ENCODE measurements around the gene RAET1E. TPM values are rescaled to one million over a fixed set of nuclear protein-coding genes. Genes with fewer than 3 reads are reported as not detected.

RAET1E gene
- total and polyA plus RNA-seq, 9 of the 15 experiments (the other 6 are each of a cell fraction or from before 2014, with no cell fraction given): not detected

DNA sequence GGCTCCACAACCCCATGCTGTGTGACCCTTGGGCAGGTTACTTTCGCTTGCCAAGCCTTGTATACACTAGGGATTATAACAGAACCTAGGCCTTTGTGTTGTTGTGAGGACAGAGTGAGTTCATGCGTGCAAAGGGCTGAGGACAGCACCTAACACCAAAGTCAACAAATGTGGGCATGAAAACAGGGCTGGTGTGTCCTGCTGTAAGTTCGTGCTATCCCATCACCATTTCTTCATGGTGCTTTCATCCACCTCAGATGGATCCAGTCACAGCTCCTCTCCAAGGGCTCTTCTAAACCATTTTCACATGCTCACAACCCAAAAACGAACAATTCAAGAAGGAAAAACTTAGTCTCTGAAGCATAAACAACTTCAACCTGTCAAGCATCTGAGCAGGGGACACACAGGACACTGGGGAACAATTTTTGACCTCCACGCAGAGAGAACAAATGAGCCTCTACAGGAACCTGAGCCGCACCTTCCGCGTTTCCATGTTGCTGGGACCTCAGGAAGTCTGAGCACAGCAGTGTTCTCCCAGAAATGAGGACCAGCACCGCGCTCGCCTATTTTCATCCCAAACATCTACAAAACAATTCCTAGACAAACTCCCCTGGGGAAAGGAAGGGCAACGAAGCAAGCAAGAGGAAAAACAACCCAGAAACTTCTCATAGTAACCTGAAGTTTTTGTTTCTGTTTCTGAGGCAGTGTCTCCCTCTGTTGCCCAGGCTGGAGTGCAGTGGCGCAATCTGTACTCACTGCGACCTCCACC is 36.9 kb downstream of the RAET1E start:
- Histone ChIP-seq H3K4me2 (ENCODE audit: insufficient read depth, low read length) (no peak overlapping the region), H3K79me2 (ENCODE audit: control insufficient read depth, insufficient read depth, low read length) (no peaks in the 10 kb centered on the region), H3K36me3 (ENCODE audit: control insufficient read depth, insufficient read depth, low read length) (no peaks in the 10 kb centered on the region), H3K9me1 (ENCODE audit: control insufficient read depth, insufficient read depth, low read length) (no peaks in the 10 kb centered on the region), H4K20me1 (replicated peaks; ENCODE audit: control insufficient read depth, insufficient read depth, low read length) (0 out of 2 replicates have a peak, but pooled peaks cover 3% of the 10 kb centered on the region), H3K27me3 (ENCODE audit: control insufficient read depth in 2 of 2, insufficient read depth in 2 of 2, low read length in 2 of 2) (peaks cover 0 to 13% of the 10 kb centered on the region in 2 experiments; a peak in 3 of 5 replicates), H3K4me3 (no peak overlapping the region), H3K27ac (ENCODE audit: extremely low read depth, low read depth, low read length) (no peak overlapping the region), H3K4me1 (replicated peaks in 1 of 2; ENCODE audit: control insufficient read depth in 2 of 2, insufficient read depth in 2 of 2, low read length in 2 of 2) (peaks cover 16 to 21% of the 10 kb centered on the region in 2 experiments; a peak in 4 of 5 replicates), H3K9me3 (replicated peaks; ENCODE audit: control insufficient read depth, insufficient read depth, low read depth, low read length) (no peaks in the 10 kb centered on the region), H3K9ac (ENCODE audit: insufficient read depth in 1 of 2, low read depth in 2 of 2, low read length in 2 of 2) (peak overlapping the region in 1 of 2 experiments; percentile 17; a peak in 1 of 4 replicates), H2AFZ (ENCODE audit: low read depth, low read length) (no peak overlapping the region)
- in situ Hi-C loops (cut with MboI): no loop called here
- ATAC-seq (no peak), DNase-seq (ENCODE audit: extremely low read depth in 1 of 4, low spot score in 3 of 4) (no peak), FAIRE-seq (no peak)
- ChIA-PET POLR2A (interaction anchor here (0.6 to 1.4 kb wide), 3 partner anchors 10 to 28 kb away, joined by 3 read pairs; no protein-coding TSS in a partner anchor), CTCF (ENCODE audit: low intra/inter-chr PET ratio) (no interaction called here)
- 48% methylated on average over 14 of the region's 14 CpGs for WGBS (ENCODE audit: insufficient coverage, low coverage, missing lambda C conversion rate)
- intact Hi-C loops (cut with micrococcal nuclease): loop anchor here (10.0 kb wide), 1 partner anchor 296 kb away; the partner anchor contains the start of gene GINM1
- BruUV-seq (replicated peaks): no TSS peak
- TF ChIP-seq ZNF121 (CRISPR knock-in tag; conservative IDR thresholded peaks at IDR 0.05): 0 out of 2 replicates have a peak, but pooled peaks have one; percentile 10
- TF ChIP-seq ZNF699 (CRISPR knock-in tag; IDR thresholded peaks at IDR 0.05; ENCODE audit: insufficient replicate concordance): no peak
- TF ChIP-seq, protein P1, sequence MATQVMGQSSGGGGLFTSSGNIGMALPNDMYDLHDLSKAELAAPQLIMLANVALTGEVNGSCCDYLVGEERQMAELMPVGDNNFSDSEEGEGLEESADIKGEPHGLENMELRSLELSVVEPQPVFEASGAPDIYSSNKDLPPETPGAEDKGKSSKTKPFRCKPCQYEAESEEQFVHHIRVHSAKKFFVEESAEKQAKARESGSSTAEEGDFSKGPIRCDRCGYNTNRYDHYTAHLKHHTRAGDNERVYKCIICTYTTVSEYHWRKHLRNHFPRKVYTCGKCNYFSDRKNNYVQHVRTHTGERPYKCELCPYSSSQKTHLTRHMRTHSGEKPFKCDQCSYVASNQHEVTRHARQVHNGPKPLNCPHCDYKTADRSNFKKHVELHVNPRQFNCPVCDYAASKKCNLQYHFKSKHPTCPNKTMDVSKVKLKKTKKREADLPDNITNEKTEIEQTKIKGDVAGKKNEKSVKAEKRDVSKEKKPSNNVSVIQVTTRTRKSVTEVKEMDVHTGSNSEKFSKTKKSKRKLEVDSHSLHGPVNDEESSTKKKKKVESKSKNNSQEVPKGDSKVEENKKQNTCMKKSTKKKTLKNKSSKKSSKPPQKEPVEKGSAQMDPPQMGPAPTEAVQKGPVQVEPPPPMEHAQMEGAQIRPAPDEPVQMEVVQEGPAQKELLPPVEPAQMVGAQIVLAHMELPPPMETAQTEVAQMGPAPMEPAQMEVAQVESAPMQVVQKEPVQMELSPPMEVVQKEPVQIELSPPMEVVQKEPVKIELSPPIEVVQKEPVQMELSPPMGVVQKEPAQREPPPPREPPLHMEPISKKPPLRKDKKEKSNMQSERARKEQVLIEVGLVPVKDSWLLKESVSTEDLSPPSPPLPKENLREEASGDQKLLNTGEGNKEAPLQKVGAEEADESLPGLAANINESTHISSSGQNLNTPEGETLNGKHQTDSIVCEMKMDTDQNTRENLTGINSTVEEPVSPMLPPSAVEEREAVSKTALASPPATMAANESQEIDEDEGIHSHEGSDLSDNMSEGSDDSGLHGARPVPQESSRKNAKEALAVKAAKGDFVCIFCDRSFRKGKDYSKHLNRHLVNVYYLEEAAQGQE (IDR thresholded peaks at IDR 0.05; ENCODE audit: borderline replicate concordance): peak; percentile 27; the same call in 1 of the 2 replicates
- TF ChIP-seq, protein P1 (CRISPR knock-in tag; IDR thresholded peaks at IDR 0.05; ENCODE audit: low read depth): no peak
- TF ChIP-seq CEBPG (CRISPR knock-in tag; IDR thresholded peaks at IDR 0.05): peak; percentile 43; the same call in 1 of the 2 replicates
- TF ChIP-seq CEBPG (tag; conservative IDR thresholded peaks at IDR 0.05 in 1 of 2, IDR thresholded peaks at IDR 0.05 in 1 of 2): no peak
- TF ChIP-seq CEBPB (tag; IDR thresholded peaks at IDR 0.05): peak; percentile 85
- no peak for TF ChIP-seq HDAC2 (IDR thresholded peaks at IDR 0.05)
- TF ChIP-seq HNRNPUL1 (IDR thresholded peaks at IDR 0.05; ENCODE audit: low read length): no peak
- TF ChIP-seq, protein P2, sequence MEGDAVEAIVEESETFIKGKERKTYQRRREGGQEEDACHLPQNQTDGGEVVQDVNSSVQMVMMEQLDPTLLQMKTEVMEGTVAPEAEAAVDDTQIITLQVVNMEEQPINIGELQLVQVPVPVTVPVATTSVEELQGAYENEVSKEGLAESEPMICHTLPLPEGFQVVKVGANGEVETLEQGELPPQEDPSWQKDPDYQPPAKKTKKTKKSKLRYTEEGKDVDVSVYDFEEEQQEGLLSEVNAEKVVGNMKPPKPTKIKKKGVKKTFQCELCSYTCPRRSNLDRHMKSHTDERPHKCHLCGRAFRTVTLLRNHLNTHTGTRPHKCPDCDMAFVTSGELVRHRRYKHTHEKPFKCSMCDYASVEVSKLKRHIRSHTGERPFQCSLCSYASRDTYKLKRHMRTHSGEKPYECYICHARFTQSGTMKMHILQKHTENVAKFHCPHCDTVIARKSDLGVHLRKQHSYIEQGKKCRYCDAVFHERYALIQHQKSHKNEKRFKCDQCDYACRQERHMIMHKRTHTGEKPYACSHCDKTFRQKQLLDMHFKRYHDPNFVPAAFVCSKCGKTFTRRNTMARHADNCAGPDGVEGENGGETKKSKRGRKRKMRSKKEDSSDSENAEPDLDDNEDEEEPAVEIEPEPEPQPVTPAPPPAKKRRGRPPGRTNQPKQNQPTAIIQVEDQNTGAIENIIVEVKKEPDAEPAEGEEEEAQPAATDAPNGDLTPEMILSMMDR (IDR thresholded peaks at IDR 0.05 in 2 of 3, conservative IDR thresholded peaks at IDR 0.05 in 1 of 3; ENCODE audit: insufficient read depth in 2 of 3, low read depth in 1 of 3, low read length in 3 of 3): peak; percentile 14 to 27 (median 20); a peak in 2 of 6 replicates

All from K562 (cell line).